Effector memory CD8-positive, alpha-beta T cell (primary cell): ENCODE results near the gene KCNMA1.

Experiments
- ATAC-seq: fragments of 150-1000 bp; cut with Tn5 transposase; replicated peaks from 2 replicates; pipeline ENCODE4 v1.10.0; 2021; ENCODE audit warnings: mild to moderate bottlenecking, moderate library complexity
- DNase-seq, 3 experiments: peaks; one replicate each; pipeline ENCODE4 v3.0.0; 2021
- H3K27ac Mint-ChIP-seq, 2 donors: one replicate each; pipeline ENCODE4 v1.8.0; 2022; ENCODE audit warnings: mild to moderate bottlenecking in 2 of 2, mixed read lengths in 2 of 2, moderate library complexity in 2 of 2
- H3K27me3 Mint-ChIP-seq, 2 donors: one replicate each; pipeline ENCODE4 v1.8.0; 2022; ENCODE audit warnings: mixed read lengths in 2 of 2
- H3K36me3 Mint-ChIP-seq: one replicate; pipeline ENCODE4 v1.8.0; 2022; ENCODE audit warnings: mild to moderate bottlenecking, moderate library complexity, mixed read lengths; ENCODE audit not compliant: insufficient read depth
- H3K4me1 Mint-ChIP-seq, 2 donors: one replicate each; pipeline ENCODE4 v1.8.0; 2022; ENCODE audit warnings: low read depth in 2 of 2, mixed read lengths in 2 of 2
- H3K4me3 Mint-ChIP-seq, 2 donors: one replicate each; pipeline ENCODE4 v1.8.0; 2022; ENCODE audit warnings: mild to moderate bottlenecking in 2 of 2, mixed read lengths in 2 of 2, moderate library complexity in 2 of 2
- H3K9me3 Mint-ChIP-seq, 2 donors: one replicate each; pipeline ENCODE4 v1.8.0; 2022; ENCODE audit warnings: mixed read lengths in 2 of 2

The KCNMA1 gene

GRCh38 chr10:77196614-77197013 lies 441.0 kb downstream of the KCNMA1 start:
- no peak for DNase-seq
- Mint-ChIP-seq H3K4me3 (no peak overlapping the region), H3K4me1 (no peaks in the 10 kb centered on the region), H3K27me3 (peaks cover 45 to 94% of the 10 kb centered on the region in 2 donors), H3K36me3 (no peaks in the 10 kb centered on the region), H3K27ac (no peak overlapping the region), H3K9me3 (no peaks in the 10 kb centered on the region)
- ATAC-seq, result no peak

- H3K4me3 Mint-ChIP-seq, result no peak overlapping the region
- no peaks in the 10 kb centered on the region for H3K36me3 Mint-ChIP-seq
- H3K27me3 Mint-ChIP-seq, result peaks cover 48 to 93% of the 10 kb centered on the region in 2 donors
- H3K27ac Mint-ChIP-seq, result no peak overlapping the region
- ATAC-seq (no peak), DNase-seq (no peak)
- no peaks in the 10 kb centered on the region for H3K9me3 Mint-ChIP-seq
- no peaks in the 10 kb centered on the region for H3K4me1 Mint-ChIP-seq
Measured at GRCh38 chr10:77195101-77195500, 442.5 kb downstream of the KCNMA1 start.

- H3K4me1 Mint-ChIP-seq, result no peaks in the 10 kb centered on the region
- peaks cover 55 to 88% of the 10 kb centered on the region in 2 donors for H3K27me3 Mint-ChIP-seq
Measured at GRCh38 chr10:77193001-77193400, 444.6 kb downstream of the KCNMA1 start.

GRCh38 chr10:77192402-77192801 lies 445.2 kb downstream of the KCNMA1 start:
- Mint-ChIP-seq H3K36me3 (no peaks in the 10 kb centered on the region), H3K9me3 (no peaks in the 10 kb centered on the region), H3K27me3 (peaks cover 49 to 85% of the 10 kb centered on the region in 2 donors), H3K27ac (no peak overlapping the region), H3K4me3 (no peak overlapping the region), H3K4me1 (no peaks in the 10 kb centered on the region)
- ATAC-seq, result no peak
- DNase-seq, result no peak

More at GRCh38 chr10:77193001-77193400, 444.6 kb downstream of the KCNMA1 start:
- DNase-seq (no peak), ATAC-seq (no peak)
- H3K9me3 Mint-ChIP-seq, result no peaks in the 10 kb centered on the region
- no peaks in the 10 kb centered on the region for H3K36me3 Mint-ChIP-seq
- H3K4me3 Mint-ChIP-seq, result no peak overlapping the region
- no peak overlapping the region for H3K27ac Mint-ChIP-seq

GRCh38 chr10:77191324-77192049 lies 446.1 kb downstream of the KCNMA1 start:
- ATAC-seq, result no peak
- Mint-ChIP-seq H3K36me3 (no peaks in the 10 kb centered on the region), H3K9me3 (no peaks in the 10 kb centered on the region), H3K27ac (no peak overlapping the region), H3K4me3 (no peak overlapping the region), H3K4me1 (no peaks in the 10 kb centered on the region), H3K27me3 (peaks cover 49 to 86% of the 10 kb centered on the region in 2 donors)
- no peak for DNase-seq

GRCh38 chr10:77190291-77190690 lies 447.3 kb downstream of the KCNMA1 start:
- DNase-seq (no peak), ATAC-seq (no peak)
- no peak overlapping the region for H3K27ac Mint-ChIP-seq
- no peak overlapping the region for H3K4me3 Mint-ChIP-seq
- H3K9me3 Mint-ChIP-seq, result no peaks in the 10 kb centered on the region
- no peaks in the 10 kb centered on the region for H3K4me1 Mint-ChIP-seq
- peaks cover 56 to 86% of the 10 kb centered on the region in 2 donors for H3K27me3 Mint-ChIP-seq
- H3K36me3 Mint-ChIP-seq, result no peaks in the 10 kb centered on the region

GRCh38 chr10:77189520-77189919 lies 448.1 kb downstream of the KCNMA1 start:
- no peaks in the 10 kb centered on the region for H3K4me1 Mint-ChIP-seq
- H3K36me3 Mint-ChIP-seq, result no peaks in the 10 kb centered on the region
- no peak for ATAC-seq
- no peak overlapping the region for H3K4me3 Mint-ChIP-seq
- H3K9me3 Mint-ChIP-seq, result no peaks in the 10 kb centered on the region
- no peak overlapping the region for H3K27ac Mint-ChIP-seq
- H3K27me3 Mint-ChIP-seq, result peaks cover 56 to 86% of the 10 kb centered on the region in 2 donors
- no peak for DNase-seq

GRCh38 chr10:77189075-77189474 lies 448.5 kb downstream of the KCNMA1 start:
- ATAC-seq, result no peak
- Mint-ChIP-seq H3K27ac (no peak overlapping the region), H3K36me3 (no peaks in the 10 kb centered on the region), H3K4me3 (no peak overlapping the region), H3K4me1 (no peaks in the 10 kb centered on the region), H3K9me3 (no peaks in the 10 kb centered on the region), H3K27me3 (peaks cover 51 to 86% of the 10 kb centered on the region in 2 donors)
- no peak for DNase-seq

GRCh38 chr10:77188521-77188920 lies 449.1 kb downstream of the KCNMA1 start:
- Mint-ChIP-seq H3K9me3 (no peaks in the 10 kb centered on the region), H3K4me3 (no peak overlapping the region), H3K36me3 (no peaks in the 10 kb centered on the region), H3K4me1 (no peaks in the 10 kb centered on the region), H3K27ac (no peak overlapping the region), H3K27me3 (peaks cover 46 to 84% of the 10 kb centered on the region in 2 donors)
- no peak for ATAC-seq
- DNase-seq, result no peak

GRCh38 chr10:77188000-77188395 lies 449.6 kb downstream of the KCNMA1 start:
- H3K4me3 Mint-ChIP-seq, result no peak overlapping the region
- no peaks in the 10 kb centered on the region for H3K4me1 Mint-ChIP-seq
- peaks cover 40 to 84% of the 10 kb centered on the region in 2 donors for H3K27me3 Mint-ChIP-seq
- H3K9me3 Mint-ChIP-seq, result no peaks in the 10 kb centered on the region
- no peaks in the 10 kb centered on the region for H3K36me3 Mint-ChIP-seq
- DNase-seq (no peak), ATAC-seq (no peak)
- no peak overlapping the region for H3K27ac Mint-ChIP-seq

GRCh38 chr10:77187376-77187999 lies 450.1 kb downstream of the KCNMA1 start:
- ATAC-seq, result no peak
- Mint-ChIP-seq H3K27me3 (peaks cover 39 to 84% of the 10 kb centered on the region in 2 donors), H3K4me1 (no peaks in the 10 kb centered on the region), H3K4me3 (no peak overlapping the region), H3K36me3 (no peaks in the 10 kb centered on the region), H3K9me3 (no peaks in the 10 kb centered on the region), H3K27ac (no peak overlapping the region)
- no peak for DNase-seq

GRCh38 chr10:77186936-77187335 lies 450.7 kb downstream of the KCNMA1 start:
- Mint-ChIP-seq H3K27me3 (peaks cover 39 to 82% of the 10 kb centered on the region in 2 donors), H3K4me1 (no peaks in the 10 kb centered on the region), H3K9me3 (no peaks in the 10 kb centered on the region), H3K36me3 (no peaks in the 10 kb centered on the region), H3K4me3 (no peak overlapping the region), H3K27ac (no peak overlapping the region)
- ATAC-seq (no peak), DNase-seq (no peak)

GRCh38 chr10:77185696-77186095 lies 451.9 kb downstream of the KCNMA1 start:
- peaks cover 40 to 87% of the 10 kb centered on the region in 2 donors for H3K27me3 Mint-ChIP-seq
- DNase-seq, result no peak
- no peak overlapping the region for H3K4me3 Mint-ChIP-seq
- ATAC-seq, result no peak
- H3K27ac Mint-ChIP-seq, result no peak overlapping the region
- H3K4me1 Mint-ChIP-seq, result no peaks in the 10 kb centered on the region
- H3K9me3 Mint-ChIP-seq, result no peaks in the 10 kb centered on the region
- no peaks in the 10 kb centered on the region for H3K36me3 Mint-ChIP-seq

- Mint-ChIP-seq H3K4me1 (no peaks in the 10 kb centered on the region), H3K4me3 (no peak overlapping the region), H3K36me3 (no peaks in the 10 kb centered on the region), H3K9me3 (no peaks in the 10 kb centered on the region), H3K27ac (no peak overlapping the region), H3K27me3 (peaks cover 53 to 89% of the 10 kb centered on the region in 2 donors)
- no peak for DNase-seq
- ATAC-seq, result no peak
Measured at GRCh38 chr10:77182803-77183202, 454.8 kb downstream of the KCNMA1 start.
